OCI-LY1 (cell line): Measurements from ENCODE around the gene TEAD3.

Experiments used
- H2AFZ ChIP-seq: fragments of 200-600 bp; sonication (generic), shearing (Covaris generic); 2 replicates; pipeline ENCODE4 v1.6.0; 2014; ENCODE audit warnings: antibody characterized with exemption, mild to moderate bottlenecking, low read length
- H3F3A ChIP-seq: fragments of 200-600 bp; sonication (generic), shearing (Covaris generic); 2 replicates; pipeline ENCODE4 v1.6.0; 2014; ENCODE audit warnings: mild to moderate bottlenecking, antibody characterized with exemption, low read length, moderate library complexity; ENCODE audit not compliant: insufficient read depth
- H3K27ac ChIP-seq: fragments of 200-600 bp; sonication (generic); 2 replicates; pipeline ENCODE4 v1.5.1; 2014; ENCODE audit warnings: low read length, mixed run types, mild to moderate bottlenecking, low read depth; ENCODE audit not compliant: poor library complexity, severe bottlenecking
- H3K27me3 ChIP-seq: fragments of 200-600 bp; sonication (generic); 2 replicates; pipeline ENCODE4 v1.6.0; 2014; ENCODE audit warnings: antibody characterized with exemption, mild to moderate bottlenecking, low read length, moderate library complexity; ENCODE audit not compliant: insufficient read depth
- H3K36me3 ChIP-seq: fragments of 200-600 bp; sonication (generic); 2 replicates; pipeline ENCODE4 v1.6.1; 2014; ENCODE audit warnings: mild to moderate bottlenecking, antibody characterized with exemption, low read length, moderate library complexity, mixed read lengths; ENCODE audit not compliant: insufficient read depth
- H3K4me1 ChIP-seq: fragments of 200-600 bp; sonication (generic); 2 replicates; pipeline ENCODE4 v1.5.1; 2014; ENCODE audit warnings: mild to moderate bottlenecking, low read length, moderate library complexity; ENCODE audit not compliant: insufficient read depth, severe bottlenecking
- H3K4me2 ChIP-seq: fragments of 200-600 bp; sonication (generic), shearing (Covaris generic); 2 replicates; pipeline ENCODE4 v1.6.1; 2014; ENCODE audit warnings: low read length
- H3K4me3 ChIP-seq: fragments of 200-600 bp; sonication (generic); 2 replicates; pipeline ENCODE4 v1.5.1; 2014; ENCODE audit warnings: low read length, low read depth, mild to moderate bottlenecking, mixed read lengths; ENCODE audit not compliant: poor library complexity, severe bottlenecking
- H3K79me2 ChIP-seq: fragments of 200-600 bp; shearing (Covaris generic); 2 replicates; pipeline ENCODE4 v1.6.1; 2016; ENCODE audit warnings: mixed run types, low read length, mixed read lengths; ENCODE audit not compliant: insufficient read depth
- H3K9ac ChIP-seq: fragments of 200-600 bp; sonication (generic), shearing (Covaris generic); 2 replicates; pipeline ENCODE4 v1.6.1; 2014; ENCODE audit warnings: mild to moderate bottlenecking, low read length, mixed read lengths
- H3K9me2 ChIP-seq: fragments of 200-600 bp; sonication (generic), shearing (Covaris generic); 2 replicates; pipeline ENCODE4 v1.6.1; 2014; ENCODE audit warnings: low read depth, mild to moderate bottlenecking, low read length, mixed read lengths
- H3K9me3 ChIP-seq: fragments of 200-600 bp; shearing (Covaris generic); 2 replicates; pipeline ENCODE4 v1.6.1; 2014; ENCODE audit warnings: low read length, mixed read lengths
- H4K20me1 ChIP-seq: fragments of 200-600 bp; sonication (generic), shearing (Covaris generic); 2 replicates; pipeline ENCODE4 v1.6.0; 2016; ENCODE audit warnings: mild to moderate bottlenecking, low read length; ENCODE audit not compliant: insufficient read depth
- CTCF ChIP-seq: fragments of 200-600 bp; sonication (generic), shearing (Covaris generic); IDR thresholded peaks from 2 replicates; pipeline ENCODE4 v1.5.1; 2017; ENCODE audit warnings: mild to moderate bottlenecking, antibody characterized with exemption, low read length, moderate library complexity, mixed read lengths
- EZH2 ChIP-seq: fragments of 200-600 bp; sonication (generic), shearing (Covaris generic); IDR thresholded peaks from 2 replicates; pipeline ENCODE4 v1.8.0; 2017; ENCODE audit warnings: borderline replicate concordance, mixed run types, mild to moderate bottlenecking, antibody characterized with exemption, low read length, moderate library complexity, mixed read lengths

TEAD3 gene

GRCh38 chr6:35485402-35485877, 11.4 kb downstream of the TEAD3 start:
- no peak overlapping the region for H3K4me3 ChIP-seq
- no peak overlapping the region for H3K9ac ChIP-seq
- no peaks in the 10 kb centered on the region for H3K4me1 ChIP-seq

GRCh38 chr6:35484921-35485392, 11.9 kb downstream of the TEAD3 start:
- H3K36me3 ChIP-seq, result no peaks in the 10 kb centered on the region

More at GRCh38 chr6:35485402-35485877, 11.4 kb downstream of the TEAD3 start:
- TF ChIP-seq EZH2 (no peak), CTCF (no peak)
- no peaks in the 10 kb centered on the region for H3K79me2 ChIP-seq
- no peaks in the 10 kb centered on the region for H4K20me1 ChIP-seq
- no peaks in the 10 kb centered on the region for H3K36me3 ChIP-seq
- no peaks in the 10 kb centered on the region for H3K9me2 ChIP-seq
- H3F3A ChIP-seq, result no peaks in the 10 kb centered on the region
- H3K27me3 ChIP-seq, result peaks cover 4% of the 10 kb centered on the region
- no peak overlapping the region for H3K27ac ChIP-seq
- H2AFZ ChIP-seq, result no peak overlapping the region
- no peaks in the 10 kb centered on the region for H3K9me3 ChIP-seq
- no peak overlapping the region for H3K4me2 ChIP-seq

GRCh38 chr6:35483893-35484645, 12.8 kb downstream of the TEAD3 start:
- H3K27ac ChIP-seq, result no peak overlapping the region
- no peaks in the 10 kb centered on the region for H3F3A ChIP-seq
- H3K9me2 ChIP-seq, result no peaks in the 10 kb centered on the region
- peaks cover 4% of the 10 kb centered on the region; the same call in 1 of the 2 replicates for H3K27me3 ChIP-seq
- no peak overlapping the region for H2AFZ ChIP-seq
- no peaks in the 10 kb centered on the region for H3K9me3 ChIP-seq
- no peak overlapping the region for H3K9ac ChIP-seq
- H3K4me2 ChIP-seq, result no peak overlapping the region
- H4K20me1 ChIP-seq, result no peaks in the 10 kb centered on the region
- no peak overlapping the region for H3K4me3 ChIP-seq
- TF ChIP-seq EZH2, result no peak
- H3K4me1 ChIP-seq, result no peaks in the 10 kb centered on the region
- no peaks in the 10 kb centered on the region for H3K36me3 ChIP-seq
- no peaks in the 10 kb centered on the region for H3K79me2 ChIP-seq

More at GRCh38 chr6:35484921-35485392, 11.9 kb downstream of the TEAD3 start:
- H3K4me3 ChIP-seq, result no peak overlapping the region
- H3K4me2 ChIP-seq, result no peak overlapping the region
- no peak for TF ChIP-seq EZH2
- no peak overlapping the region for H3K9ac ChIP-seq
- H3K27ac ChIP-seq, result no peak overlapping the region
- no peaks in the 10 kb centered on the region for H4K20me1 ChIP-seq
- no peak overlapping the region for H2AFZ ChIP-seq
- no peaks in the 10 kb centered on the region for H3F3A ChIP-seq
- no peaks in the 10 kb centered on the region for H3K79me2 ChIP-seq
- H3K27me3 ChIP-seq, result peaks cover 4% of the 10 kb centered on the region
- H3K4me1 ChIP-seq, result no peaks in the 10 kb centered on the region
- H3K9me3 ChIP-seq, result no peaks in the 10 kb centered on the region
- no peaks in the 10 kb centered on the region for H3K9me2 ChIP-seq

GRCh38 chr6:35483490-35483889, 13.4 kb downstream of the TEAD3 start:
- no peaks in the 10 kb centered on the region for H3K9me2 ChIP-seq
- H3K4me3 ChIP-seq, result no peak overlapping the region
- H3K27ac ChIP-seq, result no peak overlapping the region
- H3K9me3 ChIP-seq, result no peaks in the 10 kb centered on the region
- no peak overlapping the region for H3K4me2 ChIP-seq
- no peaks in the 10 kb centered on the region for H4K20me1 ChIP-seq
- no peaks in the 10 kb centered on the region for H3F3A ChIP-seq
- no peak for TF ChIP-seq CTCF
- TF ChIP-seq EZH2, result no peak
- peaks cover 4% of the 10 kb centered on the region; the same call in 1 of the 2 replicates for H3K27me3 ChIP-seq
- no peak overlapping the region for H2AFZ ChIP-seq
- no peaks in the 10 kb centered on the region for H3K36me3 ChIP-seq
- H3K79me2 ChIP-seq, result no peaks in the 10 kb centered on the region
- no peaks in the 10 kb centered on the region for H3K4me1 ChIP-seq
- no peak overlapping the region for H3K9ac ChIP-seq
